ENCODE data around the gene ARHGAP21.

DNA sequence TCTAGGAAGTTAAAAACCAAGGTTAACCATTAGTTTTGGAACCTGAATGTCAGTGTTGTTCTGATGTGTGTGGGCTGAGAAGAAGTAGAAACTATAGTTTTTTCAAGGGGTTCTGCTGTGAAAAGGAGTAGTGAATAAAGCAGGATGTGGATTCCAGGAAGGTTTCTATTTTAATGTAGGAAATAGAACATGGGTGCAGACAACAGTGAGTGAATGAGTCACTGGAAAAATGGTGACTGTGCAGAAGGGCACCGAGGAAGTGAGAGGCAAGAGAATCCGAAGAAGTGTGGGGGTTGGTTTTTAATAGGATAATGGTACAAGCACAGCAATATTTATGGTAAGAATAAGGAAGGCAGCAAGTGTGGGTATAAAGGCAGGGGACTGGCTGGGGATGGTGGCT, 120.4 kb downstream of the ARHGAP21 start:
- TF ChIP-seq, protein P1, sequence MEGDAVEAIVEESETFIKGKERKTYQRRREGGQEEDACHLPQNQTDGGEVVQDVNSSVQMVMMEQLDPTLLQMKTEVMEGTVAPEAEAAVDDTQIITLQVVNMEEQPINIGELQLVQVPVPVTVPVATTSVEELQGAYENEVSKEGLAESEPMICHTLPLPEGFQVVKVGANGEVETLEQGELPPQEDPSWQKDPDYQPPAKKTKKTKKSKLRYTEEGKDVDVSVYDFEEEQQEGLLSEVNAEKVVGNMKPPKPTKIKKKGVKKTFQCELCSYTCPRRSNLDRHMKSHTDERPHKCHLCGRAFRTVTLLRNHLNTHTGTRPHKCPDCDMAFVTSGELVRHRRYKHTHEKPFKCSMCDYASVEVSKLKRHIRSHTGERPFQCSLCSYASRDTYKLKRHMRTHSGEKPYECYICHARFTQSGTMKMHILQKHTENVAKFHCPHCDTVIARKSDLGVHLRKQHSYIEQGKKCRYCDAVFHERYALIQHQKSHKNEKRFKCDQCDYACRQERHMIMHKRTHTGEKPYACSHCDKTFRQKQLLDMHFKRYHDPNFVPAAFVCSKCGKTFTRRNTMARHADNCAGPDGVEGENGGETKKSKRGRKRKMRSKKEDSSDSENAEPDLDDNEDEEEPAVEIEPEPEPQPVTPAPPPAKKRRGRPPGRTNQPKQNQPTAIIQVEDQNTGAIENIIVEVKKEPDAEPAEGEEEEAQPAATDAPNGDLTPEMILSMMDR (IDR thresholded peaks at IDR 0.05), result no peak
- TF ChIP-seq CBX8 (IDR thresholded peaks at IDR 0.05) (no peak), FOXS1 (CRISPR knock-in tag; IDR thresholded peaks at IDR 0.05) (no peak)

Data from A549 (cell line).